Non-pigmented ciliary epithelial cell (primary cell): ENCODE data around the gene RBFOX2.

ENCODE experiments used
- DNase-seq: peaks from one replicate; pipeline ENCODE4 v3.0.0-alpha.2; 2010; ENCODE audit warnings: low read depth

RBFOX2 gene

DNA sequence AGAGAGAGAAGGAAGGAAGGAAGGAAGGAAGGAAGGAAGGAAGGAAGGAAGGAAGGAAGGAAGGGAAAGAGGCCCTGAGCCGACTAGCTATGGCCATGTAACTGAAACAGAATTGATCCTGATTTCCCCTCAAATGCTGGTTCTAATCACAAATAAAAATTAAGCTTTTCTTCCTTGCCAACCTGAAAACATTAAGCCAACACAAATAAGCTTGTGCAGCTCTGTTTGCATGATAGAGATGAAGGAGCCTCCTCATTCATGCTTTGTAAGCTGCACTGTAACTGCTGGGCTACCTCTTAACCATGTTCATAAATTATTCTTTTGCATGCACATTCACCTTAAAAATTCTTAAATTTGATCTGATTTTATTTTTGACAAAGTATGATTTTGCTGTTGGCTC, 338.6 kb downstream of the RBFOX2 start:
- no peak for DNase-seq

DNA sequence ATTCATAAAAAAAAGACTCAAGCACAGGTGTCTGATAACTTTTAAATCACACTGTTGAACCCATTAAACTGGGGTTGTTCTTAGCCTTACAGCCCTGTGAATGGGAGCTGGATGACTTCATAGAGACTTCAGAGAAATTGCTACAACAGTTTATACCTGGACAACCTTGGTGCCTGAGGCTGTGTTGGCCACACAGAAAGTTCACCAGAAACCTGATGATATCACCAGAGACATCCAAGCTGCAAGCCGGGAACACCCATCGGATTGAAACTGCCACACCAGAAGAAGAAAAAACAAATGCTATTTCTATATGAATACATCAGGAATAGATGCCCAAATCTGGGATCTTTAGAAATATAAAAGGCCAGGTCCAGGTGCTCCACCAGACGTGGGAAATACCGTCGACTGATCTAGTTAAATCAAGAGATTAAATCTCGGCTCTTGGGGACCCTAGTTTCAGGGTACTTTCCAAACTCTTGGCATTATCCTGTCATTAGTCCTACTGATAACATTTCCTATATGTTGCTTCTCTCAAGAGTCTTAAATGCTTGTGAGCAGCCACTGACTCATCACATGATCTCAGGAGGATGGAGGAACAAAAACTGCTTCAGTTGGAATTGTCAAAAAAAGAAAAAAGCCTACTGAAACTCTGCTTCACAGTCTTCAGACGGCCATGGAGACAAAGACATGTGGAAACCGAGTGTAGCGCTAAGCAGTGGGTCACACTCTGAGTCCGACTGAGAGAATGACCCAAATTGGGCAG, 339.5 kb downstream of the RBFOX2 start:
- no peak for DNase-seq
